ENCODE measurements around the gene FAM181B.

FAM181B gene

GRCh38 chr11:82714346-82715174, 19.1 kb downstream of the FAM181B start:
- no peak overlapping the region for H3K27ac ChIP-seq
- no peak overlapping the region for H3K4me3 ChIP-seq (ENCODE audit: low read depth in 1 of 2, low read length in 1 of 2)
- H3K9me3 ChIP-seq: no peaks in the 10 kb centered on the region
- TF ChIP-seq CTCF (IDR thresholded peaks at IDR 0.05): no peak
- H3K27me3 ChIP-seq: peaks cover 28% of the 10 kb centered on the region
- H3K4me1 ChIP-seq (ENCODE audit: control insufficient read depth in 1 of 2, insufficient read depth in 1 of 2, low read depth in 1 of 2, low read length in 1 of 2): no peaks in the 10 kb centered on the region
- no peaks in the 10 kb centered on the region for H3K36me3 ChIP-seq

- no peaks in the 10 kb centered on the region for H3K9me3 ChIP-seq
- no peak overlapping the region for H3K27ac ChIP-seq
- TF ChIP-seq CTCF (IDR thresholded peaks at IDR 0.05): no peak
- no peaks in the 10 kb centered on the region for H3K4me1 ChIP-seq (ENCODE audit: control insufficient read depth in 1 of 2, insufficient read depth in 1 of 2, low read depth in 1 of 2, low read length in 1 of 2)
- H3K4me3 ChIP-seq (ENCODE audit: low read depth in 1 of 2, low read length in 1 of 2): no peak overlapping the region
- H3K36me3 ChIP-seq: no peaks in the 10 kb centered on the region
- H3K27me3 ChIP-seq: peaks cover 28% of the 10 kb centered on the region
Observed at GRCh38 chr11:82711648-82712047, 22.0 kb downstream of the FAM181B start.

- no peaks in the 10 kb centered on the region for H3K36me3 ChIP-seq
- H3K27me3 ChIP-seq: peaks cover 8% of the 10 kb centered on the region
- no peaks in the 10 kb centered on the region for H3K9me3 ChIP-seq
- H3K4me3 ChIP-seq (ENCODE audit: low read depth in 1 of 2, low read length in 1 of 2): no peak overlapping the region
- H3K4me1 ChIP-seq (ENCODE audit: control insufficient read depth in 1 of 2, insufficient read depth in 1 of 2, low read depth in 1 of 2, low read length in 1 of 2): no peaks in the 10 kb centered on the region
- no peak for TF ChIP-seq CTCF (IDR thresholded peaks at IDR 0.05)
- H3K27ac ChIP-seq: no peak overlapping the region
Observed at GRCh38 chr11:82703796-82704195, 29.9 kb downstream of the FAM181B start.

GRCh38 chr11:82703226-82703625, 30.4 kb downstream of the FAM181B start:
- no peak for TF ChIP-seq CTCF (IDR thresholded peaks at IDR 0.05)
- Histone ChIP-seq H3K4me1 (ENCODE audit: control insufficient read depth in 1 of 2, insufficient read depth in 1 of 2, low read depth in 1 of 2, low read length in 1 of 2) (no peaks in the 10 kb centered on the region), H3K4me3 (ENCODE audit: low read depth in 1 of 2, low read length in 1 of 2) (no peak overlapping the region), H3K27me3 (peaks cover 8% of the 10 kb centered on the region), H3K9me3 (no peaks in the 10 kb centered on the region), H3K27ac (no peak overlapping the region), H3K36me3 (no peaks in the 10 kb centered on the region)

- no peak for TF ChIP-seq CTCF (IDR thresholded peaks at IDR 0.05)
Observed at GRCh38 chr11:82701847-82702520, 31.7 kb downstream of the FAM181B start.

More at GRCh38 chr11:82701847-82702520, 31.7 kb downstream of the FAM181B start:
- H3K4me3 ChIP-seq (ENCODE audit: low read depth in 1 of 2, low read length in 1 of 2): no peak overlapping the region
- H3K4me1 ChIP-seq (ENCODE audit: control insufficient read depth in 1 of 2, insufficient read depth in 1 of 2, low read depth in 1 of 2, low read length in 1 of 2): no peaks in the 10 kb centered on the region
- H3K9me3 ChIP-seq: no peaks in the 10 kb centered on the region
- no peaks in the 10 kb centered on the region for H3K36me3 ChIP-seq
- no peak overlapping the region for H3K27ac ChIP-seq
- H3K27me3 ChIP-seq: peaks cover 12% of the 10 kb centered on the region

Data from neutrophil (primary cell).